BJ (cell line): ENCODE data around the gene ADAMTS17. TPM values are rescaled to one million over a fixed set of nuclear protein-coding genes. Genes with fewer than 3 reads are reported as not detected.

Experiments used
- CTCF ChIA-PET: fragments of 350-600 bp; formaldehyde crosslinking; extraction: SDS; loops from one replicate; lab custom pipeline; 2021; ENCODE audit warnings: antibody characterized with exemption, inconsistent platforms; lab: Yijun Ruan, JAX
- POLR2A ChIA-PET: fragments of 300-600 bp; sonication (Branson Sonifier 250); formaldehyde crosslinking; extraction: SDS; loops from one replicate; lab custom pipeline; 2021; ENCODE audit warnings: antibody characterized with exemption; lab: Charles Lee
- DNase-seq: peaks from one replicate; pipeline ENCODE4 v3.0.0-alpha.2; 2011; ENCODE audit warnings: low read depth
- H3K27me3 ChIP-seq: 2 replicates; pipeline ENCODE4 v1.6.0; 2011; ENCODE audit warnings: low read length; ENCODE audit not compliant: control insufficient read depth, insufficient read depth
- H3K36me3 ChIP-seq: 2 replicates; pipeline ENCODE4 v1.5.1; 2011; ENCODE audit warnings: low read length; ENCODE audit not compliant: control insufficient read depth, insufficient read depth
- H3K4me3 ChIP-seq: 2 replicates; pipeline ENCODE4 v1.5.1; 2011; ENCODE audit warnings: low read depth, mild to moderate bottlenecking, control low read depth, low read length
- CTCF ChIP-seq: IDR thresholded peaks from 2 replicates; pipeline ENCODE4 v1.5.1; 2011; ENCODE audit warnings: low read depth, mild to moderate bottlenecking, control low read depth, inconsistent platforms, low read length, moderate library complexity; ENCODE audit not compliant: insufficient read depth
- polyA plus RNA-seq: library from polyadenylated mRNA; depleted of rRNA; stranded (reverse); fragments of >200 nt; gene quantifications from 2 replicates; pipeline ENCODE4 v1.2.3, GENCODE V29; 2011

ADAMTS17 gene
- polyA plus RNA-seq, 1 experiment = not detected

GRCh38 chr15:100124936-100125335, 216.8 kb downstream of the ADAMTS17 start:
- H3K4me3 ChIP-seq = no peak overlapping the region
- ChIA-PET POLR2A (no interaction called here), CTCF (no interaction called here)
- no peaks in the 10 kb centered on the region for H3K27me3 ChIP-seq
- DNase-seq = no peak
- no peak for TF ChIP-seq CTCF
- H3K36me3 ChIP-seq = no peaks in the 10 kb centered on the region

GRCh38 chr15:100124361-100124760, 217.4 kb downstream of the ADAMTS17 start:
- ChIA-PET POLR2A (no interaction called here), CTCF (no interaction called here)
- H3K27me3 ChIP-seq = no peaks in the 10 kb centered on the region
- H3K4me3 ChIP-seq = no peak overlapping the region
- no peaks in the 10 kb centered on the region for H3K36me3 ChIP-seq
- no peak for DNase-seq
- no peak for TF ChIP-seq CTCF

- Histone ChIP-seq H3K27me3 (no peaks in the 10 kb centered on the region), H3K4me3 (no peak overlapping the region), H3K36me3 (no peaks in the 10 kb centered on the region)
- ChIA-PET POLR2A (no interaction called here), CTCF (no interaction called here)
- no peak for TF ChIP-seq CTCF
- DNase-seq = no peak
These were observed 218.2 kb downstream of the ADAMTS17 start for GRCh38 chr15:100123611-100124010.

- POLR2A ChIA-PET = no interaction called here
- DNase-seq = no peak
- H3K36me3 ChIP-seq = no peaks in the 10 kb centered on the region
- H3K27me3 ChIP-seq = no peaks in the 10 kb centered on the region
- TF ChIP-seq CTCF = no peak
- no peak overlapping the region for H3K4me3 ChIP-seq
- CTCF ChIA-PET = interaction anchor here (0.7 to 1.4 kb wide), 2 partner anchors 8 kb away, joined by 3 read pairs; no protein-coding TSS in a partner anchor
These were observed 220.5 kb downstream of the ADAMTS17 start for GRCh38 chr15:100121285-100121684.

- no peak for DNase-seq
- ChIA-PET POLR2A (no interaction called here), CTCF (no interaction called here)
- H3K27me3 ChIP-seq = no peaks in the 10 kb centered on the region
- no peaks in the 10 kb centered on the region for H3K36me3 ChIP-seq
- no peak overlapping the region for H3K4me3 ChIP-seq
- no peak for TF ChIP-seq CTCF
These were observed 221.7 kb downstream of the ADAMTS17 start for GRCh38 chr15:100120111-100120510.
